Trophoblast cell (in vitro differentiated cells and primary cell): ENCODE measurements around the gene NHSL2.
A peak's percentile ranks its signal among the peaks of the same experiment; 100 is the strongest.

Experiments used
- DNase-seq, 2 donors: peaks; one replicate each; pipeline ENCODE4 v3.0.0-alpha.2; 2016
- H2AFZ ChIP-seq: 2 replicates; pipeline ENCODE4 v1.6.1; 2013; ENCODE audit warnings: low read length, moderate library complexity, mild to moderate bottlenecking; ENCODE audit not compliant: insufficient read depth, poor library complexity
- H2AK5ac ChIP-seq: 2 replicates; pipeline ENCODE4 v1.6.1; 2013; ENCODE audit warnings: mild to moderate bottlenecking, low read length
- H2BK120ac ChIP-seq: 2 replicates; pipeline ENCODE4 v1.6.1; 2013; ENCODE audit warnings: low read length, mild to moderate bottlenecking, moderate library complexity; ENCODE audit not compliant: insufficient read depth, poor library complexity
- H2BK12ac ChIP-seq: 2 replicates; pipeline ENCODE4 v1.6.1; 2013; ENCODE audit warnings: mild to moderate bottlenecking, low read length, moderate library complexity
- H2BK5ac ChIP-seq: 2 replicates; pipeline ENCODE4 v1.6.1; 2013; ENCODE audit warnings: low read length, low read depth, moderate library complexity, mild to moderate bottlenecking; ENCODE audit not compliant: poor library complexity
- H3K14ac ChIP-seq: 2 replicates; pipeline ENCODE4 v1.6.1; 2013; ENCODE audit warnings: mild to moderate bottlenecking, low read length
- H3K18ac ChIP-seq: 2 replicates; pipeline ENCODE4 v1.6.1; 2013; ENCODE audit warnings: mild to moderate bottlenecking, low read length
- H3K23ac ChIP-seq: 2 replicates; pipeline ENCODE4 v1.6.1; 2013; ENCODE audit warnings: low read length
- H3K27ac ChIP-seq: 2 replicates; pipeline ENCODE4 v1.5.1; 2013; ENCODE audit warnings: low read depth, mild to moderate bottlenecking, inconsistent platforms, low read length, moderate library complexity
- H3K27me3 ChIP-seq: 2 replicates; pipeline ENCODE4 v1.6.1; 2013; ENCODE audit warnings: inconsistent platforms, mild to moderate bottlenecking, low read length, moderate library complexity; ENCODE audit not compliant: insufficient read depth
- H3K36me3 ChIP-seq, 2 experiments: 1 replicate in 1 of 2; 2 replicates in 1 of 2; pipeline ENCODE4 v1.6.1; 2013; ENCODE audit warnings: low read length in 2 of 2, mild to moderate bottlenecking in 2 of 2, moderate library complexity in 1 of 2; ENCODE audit not compliant: insufficient read depth in 2 of 2, control insufficient read depth in 1 of 2
- H3K4ac ChIP-seq: 2 replicates; pipeline ENCODE4 v1.6.1; 2013; ENCODE audit warnings: low read depth, mild to moderate bottlenecking, low read length, moderate library complexity
- H3K4me1 ChIP-seq, 2 experiments: 1 replicate in 1 of 2; 2 replicates in 1 of 2; pipeline ENCODE4 v1.6.1; 2013; ENCODE audit warnings: low read length in 2 of 2, mild to moderate bottlenecking in 2 of 2, moderate library complexity in 1 of 2; ENCODE audit not compliant: insufficient read depth in 2 of 2, control insufficient read depth in 1 of 2
- H3K4me2 ChIP-seq: 2 replicates; pipeline ENCODE4 v1.6.1; 2013; ENCODE audit warnings: inconsistent platforms, mild to moderate bottlenecking, low read length, moderate library complexity
- H3K4me3 ChIP-seq: 2 replicates; pipeline ENCODE4 v1.5.1; 2013; ENCODE audit warnings: mild to moderate bottlenecking, low read depth, low read length, inconsistent platforms
- H3K79me1 ChIP-seq: one replicate; pipeline ENCODE4 v1.6.1; 2013; ENCODE audit warnings: low read length
- H3K79me2 ChIP-seq: 2 replicates; pipeline ENCODE4 v1.6.1; 2013; ENCODE audit warnings: low read length, mild to moderate bottlenecking; ENCODE audit not compliant: control insufficient read depth, insufficient read depth, poor library complexity
- H3K9ac ChIP-seq: 2 replicates; pipeline ENCODE4 v1.6.1; 2013; ENCODE audit warnings: mild to moderate bottlenecking, low read length
- H3K9me3 ChIP-seq: 2 replicates; pipeline ENCODE4 v1.6.1; 2013; ENCODE audit warnings: low read depth, mild to moderate bottlenecking, control low read depth, inconsistent platforms, low read length; ENCODE audit not compliant: insufficient read depth
- H4K12ac ChIP-seq: 2 replicates; pipeline ENCODE4 v1.6.1; 2013; ENCODE audit warnings: low read depth, mild to moderate bottlenecking, low read length, moderate library complexity
- H4K8ac ChIP-seq: 2 replicates; pipeline ENCODE4 v1.6.1; 2013; ENCODE audit warnings: low read depth, mild to moderate bottlenecking, low read length, moderate library complexity
- H4K91ac ChIP-seq: one replicate; pipeline ENCODE4 v1.6.1; 2013; ENCODE audit warnings: low read depth, mild to moderate bottlenecking, low read length, moderate library complexity
- WGBS: extraction: QIAGEN DNeasy Blood & Tissue Kit; methylation state at CpG from one replicate; pipeline ENCODE4 v1.1.7; 2013; ENCODE audit warnings: missing lambda C conversion rate; ENCODE audit not compliant: insufficient read length, insufficient coverage; ENCODE audit errors: extremely low coverage; 5-methylcytosine and 5-hydroxymethylcytosine counted together

The NHSL2 gene

GRCh38 chrX:71909956-71910355 is 689 bp upstream of the NHSL2 start:
- Histone ChIP-seq H3K14ac (no peak overlapping the region), H3K4me1 (peaks cover 4 to 24% of the 10 kb centered on the region in 2 experiments), H3K9ac (no peak overlapping the region), H3K27ac (peak overlapping the region; percentile 34), H4K8ac (no peak overlapping the region), H2AFZ (no peak overlapping the region), H2BK12ac (peak overlapping the region; percentile 53), H3K79me1 (peaks cover 12% of the 10 kb centered on the region), H4K91ac (no peak overlapping the region), H3K23ac (no peak overlapping the region), H3K18ac (no peak overlapping the region), H3K4me2 (peak overlapping the region; percentile 90), H3K9me3 (no peaks in the 10 kb centered on the region), H3K4me3 (no peak overlapping the region), H3K27me3 (no peaks in the 10 kb centered on the region), H3K79me2 (peaks cover 5% of the 10 kb centered on the region), H2AK5ac (no peak overlapping the region), H3K4ac (no peak overlapping the region), H2BK120ac (no peak overlapping the region), H2BK5ac (no peak overlapping the region), H3K36me3 (peaks cover 0 to 3% of the 10 kb centered on the region in 2 experiments), H4K12ac (peak overlapping the region; percentile 24)
- WGBS = no CpG with 5 or more reads among the region's 8 CpGs
- no peak for DNase-seq

- H2AK5ac ChIP-seq = no peak overlapping the region
- H4K8ac ChIP-seq = peak overlapping the region; percentile 78
- peak overlapping the region; percentile 64 for H3K4ac ChIP-seq
- H4K12ac ChIP-seq = peak overlapping the region; percentile 55
- H3K4me2 ChIP-seq = peak overlapping the region; percentile 90
- H3K27me3 ChIP-seq = no peaks in the 10 kb centered on the region
- peaks cover 5% of the 10 kb centered on the region for H3K79me2 ChIP-seq
- H3K14ac ChIP-seq = peak overlapping the region; percentile 82
- peaks cover 4 to 24% of the 10 kb centered on the region in 2 experiments for H3K4me1 ChIP-seq
- H4K91ac ChIP-seq = peak overlapping the region; percentile 96
- no peaks in the 10 kb centered on the region for H3K9me3 ChIP-seq
- H3K27ac ChIP-seq = peak overlapping the region; percentile 89
- no CpG with 5 or more reads among the region's 85 CpGs for WGBS
- H2BK5ac ChIP-seq = peak overlapping the region; percentile 75
- no peak overlapping the region for H3K23ac ChIP-seq
- peaks cover 0 to 3% of the 10 kb centered on the region in 2 experiments for H3K36me3 ChIP-seq
- peak overlapping the region; percentile 77 for H3K9ac ChIP-seq
- peak overlapping the region; percentile 92 for H3K18ac ChIP-seq
- no peak overlapping the region for H2AFZ ChIP-seq
- peaks cover 12% of the 10 kb centered on the region for H3K79me1 ChIP-seq
- H3K4me3 ChIP-seq = peak overlapping the region; percentile 86
- peak overlapping the region; percentile 43 for H2BK12ac ChIP-seq
- H2BK120ac ChIP-seq = peak overlapping the region; percentile 88
- no peak for DNase-seq
These were observed 513 bp downstream of the NHSL2 start for GRCh38 chrX:71910986-71911730.

DNA sequence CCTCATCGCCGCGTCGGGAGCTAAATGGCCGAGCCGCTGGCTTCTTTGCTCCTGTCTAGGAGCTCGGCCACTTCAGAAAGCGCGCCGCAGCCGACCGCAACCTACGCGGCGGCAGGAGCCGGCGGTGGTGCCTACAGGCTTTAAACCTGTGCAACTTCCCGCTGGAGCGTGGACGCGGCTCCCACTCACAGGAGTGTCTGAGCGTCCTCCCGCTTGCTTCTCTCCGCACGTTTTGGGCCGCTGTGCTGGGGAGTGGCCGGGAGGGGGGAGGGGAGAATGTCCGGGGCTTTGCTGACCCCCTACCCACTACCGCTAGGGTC is 1.0 kb downstream of the NHSL2 start:
- H4K91ac ChIP-seq = peak overlapping the region; percentile 79

DNA sequence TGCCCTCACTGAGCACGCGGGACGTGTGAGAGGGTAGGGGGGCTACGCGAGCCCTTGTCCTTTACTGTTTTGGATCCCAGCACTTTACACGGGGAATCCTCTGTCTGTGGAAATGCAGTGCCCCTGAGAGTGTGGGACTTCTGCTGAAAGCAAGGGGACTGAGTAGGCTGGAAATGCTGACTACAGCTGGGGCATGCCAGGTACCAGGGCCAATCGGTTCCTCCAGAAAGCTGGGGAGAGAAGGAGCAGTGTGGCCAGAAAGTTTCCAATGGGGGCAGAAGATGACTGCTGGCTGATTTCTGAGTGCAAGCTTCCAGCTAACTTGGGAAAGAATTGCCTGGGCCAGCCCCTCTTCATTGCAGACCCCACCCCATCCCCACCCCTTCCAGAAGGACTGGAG is 1.5 kb downstream of the NHSL2 start:
- Histone ChIP-seq H3K36me3 (peaks cover 0 to 3% of the 10 kb centered on the region in 2 experiments), H3K9me3 (no peaks in the 10 kb centered on the region), H2AFZ (no peak overlapping the region), H3K27ac (no peak overlapping the region), H3K4ac (no peak overlapping the region), H4K8ac (no peak overlapping the region), H2BK120ac (peak overlapping the region; percentile 2), H3K79me1 (peaks cover 12% of the 10 kb centered on the region), H3K27me3 (no peaks in the 10 kb centered on the region), H3K4me2 (peak overlapping the region; percentile 90), H3K23ac (no peak overlapping the region), H3K14ac (no peak overlapping the region), H3K9ac (peak overlapping the region; percentile 65), H4K12ac (no peak overlapping the region), H2AK5ac (no peak overlapping the region), H2BK12ac (no peak overlapping the region), H3K4me3 (peak overlapping the region; percentile 86), H3K18ac (no peak overlapping the region), H2BK5ac (no peak overlapping the region), H3K4me1 (peaks cover 4 to 24% of the 10 kb centered on the region in 2 experiments), H3K79me2 (peaks cover 5% of the 10 kb centered on the region), H4K91ac (peak overlapping the region; percentile 78)
- WGBS = no CpG with 5 or more reads among the region's 7 CpGs
- DNase-seq = no peak

More for the DNA sequence above, 1.0 kb downstream of the NHSL2 start:
- H3K79me2 ChIP-seq = peaks cover 5% of the 10 kb centered on the region
- H3K4ac ChIP-seq = peak overlapping the region; percentile 56
- H3K14ac ChIP-seq = peak overlapping the region; percentile 44
- H3K9ac ChIP-seq = no peak overlapping the region
- H3K27me3 ChIP-seq = no peaks in the 10 kb centered on the region
- peaks cover 0 to 3% of the 10 kb centered on the region in 2 experiments for H3K36me3 ChIP-seq
- no peak overlapping the region for H3K23ac ChIP-seq
- peaks cover 4 to 24% of the 10 kb centered on the region in 2 experiments for H3K4me1 ChIP-seq
- peak overlapping the region; percentile 39 for H4K12ac ChIP-seq
- H3K9me3 ChIP-seq = no peaks in the 10 kb centered on the region
- H3K4me2 ChIP-seq = peak overlapping the region; percentile 90
- peak overlapping the region; percentile 54 for H3K27ac ChIP-seq
- no peak overlapping the region for H2AK5ac ChIP-seq
- peaks cover 12% of the 10 kb centered on the region for H3K79me1 ChIP-seq
- no peak for DNase-seq
- peak overlapping the region; percentile 53 for H3K18ac ChIP-seq
- H4K8ac ChIP-seq = peak overlapping the region; percentile 32
- no peak overlapping the region for H2AFZ ChIP-seq
- no CpG with 5 or more reads among the region's 29 CpGs for WGBS
- H3K4me3 ChIP-seq = peak overlapping the region; percentile 86
- H2BK120ac ChIP-seq = peak overlapping the region; percentile 59
- H2BK12ac ChIP-seq = no peak overlapping the region
- peak overlapping the region; percentile 17 for H2BK5ac ChIP-seq
